ENCODE measurements around the gene HES4.

- TF ChIP-seq MAX (IDR thresholded peaks at IDR 0.05; ENCODE audit: low read depth, low read length) = no peak
- TF ChIP-seq CTCF (IDR thresholded peaks at IDR 0.05 in 2 of 3, conservative IDR thresholded peaks at IDR 0.05 in 1 of 3; ENCODE audit: control insufficient read depth in 2 of 3, extremely low read depth in 1 of 3, insufficient read depth in 1 of 3, low read depth in 3 of 3, low read length in 3 of 3) = no peak
- TF ChIP-seq POLR2A (IDR thresholded peaks at IDR 0.05; ENCODE audit: low read depth, low read length) = no peak
- no peak for TF ChIP-seq YY1 (IDR thresholded peaks at IDR 0.05; ENCODE audit: low read depth, low read length)
- TF ChIP-seq CHD2 (IDR thresholded peaks at IDR 0.05; ENCODE audit: borderline replicate concordance, low read depth, low read length) = no peak
- no peak for TF ChIP-seq RFX5 (IDR thresholded peaks at IDR 0.05; ENCODE audit: low read depth, low read length)
- TF ChIP-seq POLR2AphosphoS2 (IDR thresholded peaks at IDR 0.05; ENCODE audit: low read depth, low read length) = no peak
- TF ChIP-seq EP300 (IDR thresholded peaks at IDR 0.05; ENCODE audit: borderline replicate concordance in 1 of 2, control insufficient read depth in 1 of 2, low read depth in 2 of 2, low read length in 2 of 2) = no peak
- no peak for TF ChIP-seq USF2 (IDR thresholded peaks at IDR 0.05; ENCODE audit: borderline replicate concordance, low read depth, low read length)
- TF ChIP-seq POLR2AphosphoS5 (IDR thresholded peaks at IDR 0.05; ENCODE audit: low read length) = no peak
- no peak for TF ChIP-seq ZNF274 (IDR thresholded peaks at IDR 0.05; ENCODE audit: insufficient read depth, insufficient read length)
- TF ChIP-seq RCOR1 (conservative IDR thresholded peaks at IDR 0.05; ENCODE audit: low read depth, low read length) = no peak
- no peak for TF ChIP-seq CHD4 (IDR thresholded peaks at IDR 0.05)
- no peak for TF ChIP-seq EZH2 (IDR thresholded peaks at IDR 0.05; ENCODE audit: borderline replicate concordance, control insufficient read depth, low read depth, low read length)
Observed at GRCh38 chr1:1004420-1004779, 4.5 kb upstream of the HES4 start.

Data from GM12878 (cell line).